Liver (tissue), 9 donors: ENCODE measurements around the gene FADS2. TPM values are rescaled to one million over a fixed set of nuclear protein-coding genes. Genes with fewer than 3 reads are reported as not detected.

ENCODE experiments used
- DNase-seq: peaks from one replicate; pipeline ENCODE4 v3.0.0-alpha.2; 2017; ENCODE audit warnings: low spot score
- H3K27ac ChIP-seq, 2 donors: one replicate each; pipeline ENCODE4 v1.7.0; 2013; ENCODE audit warnings: inconsistent platforms in 2 of 2, low read length in 2 of 2, control low read depth in 1 of 2, low read depth in 1 of 2, mild to moderate bottlenecking in 1 of 2
- H3K27me3 ChIP-seq, 4 donors: one replicate each; pipeline versions ENCODE4 v1.6.1 to v1.7.0; 2013; ENCODE audit warnings: low read length in 3 of 4, inconsistent platforms in 1 of 4, mild to moderate bottlenecking in 1 of 4, moderate library complexity in 1 of 4; ENCODE audit not compliant: control insufficient read depth in 4 of 4, insufficient read depth in 4 of 4
- H3K36me3 ChIP-seq, 4 donors: one replicate each; pipeline versions ENCODE4 v1.6.1 to v1.7.0; 2013; ENCODE audit warnings: low read length in 3 of 4, mild to moderate bottlenecking in 3 of 4, low read depth in 1 of 4, moderate library complexity in 1 of 4; ENCODE audit not compliant: control insufficient read depth in 4 of 4, insufficient read depth in 3 of 4
- H3K4me1 ChIP-seq, 4 donors: one replicate each; pipeline versions ENCODE4 v1.6.1 to v1.7.0; 2013; ENCODE audit warnings: low read length in 3 of 4, mild to moderate bottlenecking in 3 of 4, moderate library complexity in 1 of 4; ENCODE audit not compliant: control insufficient read depth in 4 of 4, insufficient read depth in 4 of 4
- H3K4me3 ChIP-seq, 3 donors: one replicate each; pipeline versions ENCODE4 v1.6.1 to v1.7.0; 2013; ENCODE audit warnings: low read length in 3 of 3, control low read depth in 1 of 3, low read depth in 1 of 3, mild to moderate bottlenecking in 1 of 3
- H3K9ac ChIP-seq, 2 donors: one replicate each; pipeline ENCODE4 v1.7.0; 2013; ENCODE audit warnings: low read length in 2 of 2, mild to moderate bottlenecking in 2 of 2, moderate library complexity in 2 of 2, control low read depth in 1 of 2, low read depth in 1 of 2
- H3K9me3 ChIP-seq, 4 donors: one replicate each; pipeline versions ENCODE4 v1.6.1 to v1.7.0; 2013; ENCODE audit warnings: low read length in 3 of 4; ENCODE audit not compliant: control insufficient read depth in 4 of 4
- EGR1 ChIP-seq, 2 donors: IDR thresholded peaks; 2 replicates each; pipeline ENCODE4 v1.6.1; 2016 to 2018; ENCODE audit warnings: antibody characterized with exemption in 2 of 2, low read depth in 2 of 2
- FOXA1 ChIP-seq: IDR thresholded peaks from 2 replicates; pipeline ENCODE4 v1.6.1; 2016; ENCODE audit warnings: antibody characterized with exemption
- FOXA2 ChIP-seq: IDR thresholded peaks from 2 replicates; pipeline ENCODE4 v1.6.1; 2016; ENCODE audit warnings: antibody characterized with exemption
- GABPA ChIP-seq, 2 donors: IDR thresholded peaks in 1 of 2; conservative IDR thresholded peaks in 1 of 2; 2 replicates each; pipeline ENCODE4 v1.6.1; 2016; ENCODE audit warnings: antibody characterized with exemption in 2 of 2, mild to moderate bottlenecking in 1 of 2, moderate library complexity in 1 of 2
- HNF4A ChIP-seq, 2 donors: conservative IDR thresholded peaks; 2 replicates each; pipeline ENCODE4 v1.6.1; 2016; ENCODE audit warnings: antibody characterized with exemption in 2 of 2, mild to moderate bottlenecking in 2 of 2
- HNF4G ChIP-seq: IDR thresholded peaks from 2 replicates; pipeline ENCODE4 v1.6.1; 2016; ENCODE audit warnings: antibody characterized with exemption
- JUND ChIP-seq, 2 donors: IDR thresholded peaks; 2 replicates each; pipeline ENCODE4 v1.6.1; 2016; ENCODE audit warnings: antibody characterized with exemption in 2 of 2
- NR2F2 ChIP-seq: IDR thresholded peaks from 2 replicates; pipeline ENCODE4 v1.6.1; 2016; ENCODE audit warnings: antibody characterized with exemption
- RAD21 ChIP-seq, 2 donors: IDR thresholded peaks; 2 replicates each; pipeline ENCODE4 v1.6.1; 2016; ENCODE audit warnings: antibody characterized with exemption in 2 of 2, mild to moderate bottlenecking in 2 of 2
- RXRA ChIP-seq, 2 donors: IDR thresholded peaks; 2 replicates each; pipeline ENCODE4 v1.6.1; 2017 to 2018; ENCODE audit warnings: antibody characterized with exemption in 2 of 2, mild to moderate bottlenecking in 1 of 2
- SP1 ChIP-seq: IDR thresholded peaks from 2 replicates; pipeline ENCODE4 v1.6.1; 2018; ENCODE audit warnings: antibody characterized with exemption, mild to moderate bottlenecking
- TAF1 ChIP-seq: conservative IDR thresholded peaks from 2 replicates; pipeline ENCODE4 v1.6.1; 2016; ENCODE audit warnings: antibody characterized with exemption, mild to moderate bottlenecking
- YY1 ChIP-seq: IDR thresholded peaks from 2 replicates; pipeline ENCODE4 v1.6.1; 2016; ENCODE audit warnings: antibody characterized with exemption, mild to moderate bottlenecking
- WGBS: extraction: QIAGEN DNeasy Blood & Tissue Kit; methylation state at CpG from one replicate; pipeline ENCODE4 v1.1.7; 2013; 5-methylcytosine and 5-hydroxymethylcytosine counted together
- polyA plus RNA-seq, 2 donors: library from polyadenylated mRNA; stranded (reverse) in 1 of 2; unstranded in 1 of 2; fragments of 200-250 nt in 1 of 2; fragments of >200 nt in 1 of 2; fragmentation: Nextera tagmentation in 1 of 2; extraction: Ambion mirVana in 1 of 2; gene quantifications; one replicate each; pipeline versions ENCODE4 v1.2.1 to v1.2.3, GENCODE V29; 2013 to 2015
- total RNA-seq, 2 donors: library from RNA; depleted of rRNA; stranded (reverse); fragments of >200 nt; gene quantifications; one replicate each; pipeline ENCODE4 v1.2.3, GENCODE V29; 2014
- TF ChIP-seq, protein P1 (sequence below): IDR thresholded peaks from 2 replicates; pipeline ENCODE4 v1.6.1; 2016; ENCODE audit warnings: antibody characterized with exemption
- TF ChIP-seq, protein P2 (sequence below): fragments of 150-350 bp; IDR thresholded peaks from 2 replicates; pipeline ENCODE4 v1.5.1; 2017; ENCODE audit warnings: improper control_type of control experiment, low read depth, low read length; ENCODE audit not compliant: missing input control
- TF ChIP-seq, protein P3 (sequence below): IDR thresholded peaks from 2 replicates; pipeline ENCODE4 v1.6.1; 2016; ENCODE audit warnings: antibody characterized with exemption
- TF ChIP-seq, protein P4 (sequence below): IDR thresholded peaks from 2 replicates; pipeline ENCODE4 v1.6.1; 2016; ENCODE audit warnings: antibody characterized with exemption
- TF ChIP-seq, protein P5 (sequence below): IDR thresholded peaks from 2 replicates; pipeline ENCODE4 v1.6.1; 2016; ENCODE audit warnings: antibody characterized with exemption, mild to moderate bottlenecking
- donor health status: healthy.
- donor health status: healthy.
- donor health status: healthy.
- donor health status: healthy.
- donor health status: healthy.

Gene FADS2
- total and polyA plus RNA-seq, 4 donors = 2.8 to 281 (median 84.9) TPM

DNA sequence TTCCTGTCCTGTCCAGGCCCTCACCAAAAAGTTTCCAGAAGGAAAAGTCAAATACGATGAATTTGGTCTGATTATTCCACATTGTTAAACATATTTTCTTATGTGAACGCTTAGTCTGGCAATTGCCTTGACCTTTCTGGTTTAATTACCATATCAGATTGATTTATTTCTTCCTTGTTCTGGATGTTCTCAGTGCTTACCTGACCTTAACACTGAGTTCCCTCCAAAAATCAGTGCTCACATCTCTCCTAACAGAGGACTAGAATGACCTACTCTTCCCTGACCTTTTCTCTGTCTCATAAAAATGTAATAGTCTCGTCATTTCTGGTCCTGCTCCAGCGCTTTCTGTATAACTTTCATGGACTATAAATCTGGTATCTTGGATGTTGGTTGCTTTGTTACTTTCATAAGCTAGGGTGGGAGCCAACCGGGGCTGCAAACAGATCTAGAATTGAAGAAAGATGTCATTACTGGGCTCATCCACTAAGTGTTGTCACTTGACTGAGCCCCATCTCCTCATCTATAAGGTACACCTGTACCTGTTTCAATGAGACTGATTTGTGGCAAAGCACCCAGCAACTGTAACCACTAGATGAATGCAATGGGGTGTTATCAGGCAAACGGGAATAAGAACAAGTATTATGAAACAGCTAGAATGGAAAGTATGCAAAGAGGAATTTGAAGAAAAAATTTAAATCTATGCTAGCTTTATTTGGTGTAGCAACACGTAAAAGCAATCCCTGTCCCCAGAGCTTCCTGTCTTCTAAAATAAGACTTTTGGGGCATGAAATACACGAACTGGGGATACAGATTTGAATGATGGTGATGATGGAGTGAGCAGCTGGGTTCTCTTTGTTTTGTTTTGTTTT, 2.4 kb downstream of the FADS2 start:
- Histone ChIP-seq H3K4me1 (peaks cover 10 to 59% (median 52%) of the 10 kb centered on the region in 4 donors), H3K36me3 (no peaks in the 10 kb centered on the region), H3K4me3 (peak overlapping the region in 1 of 3 donors; percentile 75), H3K27me3 (no peaks in the 10 kb centered on the region), H3K9me3 (no peaks in the 10 kb centered on the region), H3K9ac (no peak overlapping the region), H3K27ac (peak overlapping the region in 1 of 2 donors; percentile 7)
- DNase-seq = no peak
- WGBS = 47% methylated on average over 8 of the region's 8 CpGs
- TF ChIP-seq FOXA1 (no peak), RXRA (IDR thresholded peaks at IDR 0.05) (no peak), YY1 (no peak), RAD21 (IDR thresholded peaks at IDR 0.05) (no peak), SP1 (no peak), NR2F2 (no peak), JUND (IDR thresholded peaks at IDR 0.05) (no peak), TAF1 (no peak), EGR1 (IDR thresholded peaks at IDR 0.05; ENCODE audit: low read depth in 2 of 2) (no peak), GABPA (IDR thresholded peaks at IDR 0.05 in 1 of 2, conservative IDR thresholded peaks at IDR 0.05 in 1 of 2) (no peak), HNF4G (no peak), HNF4A (conservative IDR thresholded peaks at IDR 0.05) (no peak), FOXA2 (no peak)
- TF ChIP-seq, protein P1, sequence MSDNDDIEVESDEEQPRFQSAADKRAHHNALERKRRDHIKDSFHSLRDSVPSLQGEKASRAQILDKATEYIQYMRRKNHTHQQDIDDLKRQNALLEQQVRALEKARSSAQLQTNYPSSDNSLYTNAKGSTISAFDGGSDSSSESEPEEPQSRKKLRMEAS = no peak
- TF ChIP-seq, protein P2, sequence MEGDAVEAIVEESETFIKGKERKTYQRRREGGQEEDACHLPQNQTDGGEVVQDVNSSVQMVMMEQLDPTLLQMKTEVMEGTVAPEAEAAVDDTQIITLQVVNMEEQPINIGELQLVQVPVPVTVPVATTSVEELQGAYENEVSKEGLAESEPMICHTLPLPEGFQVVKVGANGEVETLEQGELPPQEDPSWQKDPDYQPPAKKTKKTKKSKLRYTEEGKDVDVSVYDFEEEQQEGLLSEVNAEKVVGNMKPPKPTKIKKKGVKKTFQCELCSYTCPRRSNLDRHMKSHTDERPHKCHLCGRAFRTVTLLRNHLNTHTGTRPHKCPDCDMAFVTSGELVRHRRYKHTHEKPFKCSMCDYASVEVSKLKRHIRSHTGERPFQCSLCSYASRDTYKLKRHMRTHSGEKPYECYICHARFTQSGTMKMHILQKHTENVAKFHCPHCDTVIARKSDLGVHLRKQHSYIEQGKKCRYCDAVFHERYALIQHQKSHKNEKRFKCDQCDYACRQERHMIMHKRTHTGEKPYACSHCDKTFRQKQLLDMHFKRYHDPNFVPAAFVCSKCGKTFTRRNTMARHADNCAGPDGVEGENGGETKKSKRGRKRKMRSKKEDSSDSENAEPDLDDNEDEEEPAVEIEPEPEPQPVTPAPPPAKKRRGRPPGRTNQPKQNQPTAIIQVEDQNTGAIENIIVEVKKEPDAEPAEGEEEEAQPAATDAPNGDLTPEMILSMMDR = no peak
- TF ChIP-seq, protein P3, sequence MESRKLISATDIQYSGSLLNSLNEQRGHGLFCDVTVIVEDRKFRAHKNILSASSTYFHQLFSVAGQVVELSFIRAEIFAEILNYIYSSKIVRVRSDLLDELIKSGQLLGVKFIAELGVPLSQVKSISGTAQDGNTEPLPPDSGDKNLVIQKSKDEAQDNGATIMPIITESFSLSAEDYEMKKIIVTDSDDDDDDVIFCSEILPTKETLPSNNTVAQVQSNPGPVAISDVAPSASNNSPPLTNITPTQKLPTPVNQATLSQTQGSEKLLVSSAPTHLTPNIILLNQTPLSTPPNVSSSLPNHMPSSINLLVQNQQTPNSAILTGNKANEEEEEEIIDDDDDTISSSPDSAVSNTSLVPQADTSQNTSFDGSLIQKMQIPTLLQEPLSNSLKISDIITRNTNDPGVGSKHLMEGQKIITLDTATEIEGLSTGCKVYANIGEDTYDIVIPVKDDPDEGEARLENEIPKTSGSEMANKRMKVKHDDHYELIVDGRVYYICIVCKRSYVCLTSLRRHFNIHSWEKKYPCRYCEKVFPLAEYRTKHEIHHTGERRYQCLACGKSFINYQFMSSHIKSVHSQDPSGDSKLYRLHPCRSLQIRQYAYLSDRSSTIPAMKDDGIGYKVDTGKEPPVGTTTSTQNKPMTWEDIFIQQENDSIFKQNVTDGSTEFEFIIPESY = no peak
- TF ChIP-seq, protein P4, sequence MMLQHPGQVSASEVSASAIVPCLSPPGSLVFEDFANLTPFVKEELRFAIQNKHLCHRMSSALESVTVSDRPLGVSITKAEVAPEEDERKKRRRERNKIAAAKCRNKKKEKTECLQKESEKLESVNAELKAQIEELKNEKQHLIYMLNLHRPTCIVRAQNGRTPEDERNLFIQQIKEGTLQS = no peak
- TF ChIP-seq, protein P5, sequence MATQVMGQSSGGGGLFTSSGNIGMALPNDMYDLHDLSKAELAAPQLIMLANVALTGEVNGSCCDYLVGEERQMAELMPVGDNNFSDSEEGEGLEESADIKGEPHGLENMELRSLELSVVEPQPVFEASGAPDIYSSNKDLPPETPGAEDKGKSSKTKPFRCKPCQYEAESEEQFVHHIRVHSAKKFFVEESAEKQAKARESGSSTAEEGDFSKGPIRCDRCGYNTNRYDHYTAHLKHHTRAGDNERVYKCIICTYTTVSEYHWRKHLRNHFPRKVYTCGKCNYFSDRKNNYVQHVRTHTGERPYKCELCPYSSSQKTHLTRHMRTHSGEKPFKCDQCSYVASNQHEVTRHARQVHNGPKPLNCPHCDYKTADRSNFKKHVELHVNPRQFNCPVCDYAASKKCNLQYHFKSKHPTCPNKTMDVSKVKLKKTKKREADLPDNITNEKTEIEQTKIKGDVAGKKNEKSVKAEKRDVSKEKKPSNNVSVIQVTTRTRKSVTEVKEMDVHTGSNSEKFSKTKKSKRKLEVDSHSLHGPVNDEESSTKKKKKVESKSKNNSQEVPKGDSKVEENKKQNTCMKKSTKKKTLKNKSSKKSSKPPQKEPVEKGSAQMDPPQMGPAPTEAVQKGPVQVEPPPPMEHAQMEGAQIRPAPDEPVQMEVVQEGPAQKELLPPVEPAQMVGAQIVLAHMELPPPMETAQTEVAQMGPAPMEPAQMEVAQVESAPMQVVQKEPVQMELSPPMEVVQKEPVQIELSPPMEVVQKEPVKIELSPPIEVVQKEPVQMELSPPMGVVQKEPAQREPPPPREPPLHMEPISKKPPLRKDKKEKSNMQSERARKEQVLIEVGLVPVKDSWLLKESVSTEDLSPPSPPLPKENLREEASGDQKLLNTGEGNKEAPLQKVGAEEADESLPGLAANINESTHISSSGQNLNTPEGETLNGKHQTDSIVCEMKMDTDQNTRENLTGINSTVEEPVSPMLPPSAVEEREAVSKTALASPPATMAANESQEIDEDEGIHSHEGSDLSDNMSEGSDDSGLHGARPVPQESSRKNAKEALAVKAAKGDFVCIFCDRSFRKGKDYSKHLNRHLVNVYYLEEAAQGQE = no peak
